ENCODE results near the gene KCNK1. TPM values are rescaled to one million over a fixed set of nuclear protein-coding genes. Genes with fewer than 3 reads are reported as not detected.

The KCNK1 gene
- total and polyA plus RNA-seq, 2 donors (not counting 1 experiment from before 2014, with no cell fraction given), result 0.48 to 2.6 TPM

DNA sequence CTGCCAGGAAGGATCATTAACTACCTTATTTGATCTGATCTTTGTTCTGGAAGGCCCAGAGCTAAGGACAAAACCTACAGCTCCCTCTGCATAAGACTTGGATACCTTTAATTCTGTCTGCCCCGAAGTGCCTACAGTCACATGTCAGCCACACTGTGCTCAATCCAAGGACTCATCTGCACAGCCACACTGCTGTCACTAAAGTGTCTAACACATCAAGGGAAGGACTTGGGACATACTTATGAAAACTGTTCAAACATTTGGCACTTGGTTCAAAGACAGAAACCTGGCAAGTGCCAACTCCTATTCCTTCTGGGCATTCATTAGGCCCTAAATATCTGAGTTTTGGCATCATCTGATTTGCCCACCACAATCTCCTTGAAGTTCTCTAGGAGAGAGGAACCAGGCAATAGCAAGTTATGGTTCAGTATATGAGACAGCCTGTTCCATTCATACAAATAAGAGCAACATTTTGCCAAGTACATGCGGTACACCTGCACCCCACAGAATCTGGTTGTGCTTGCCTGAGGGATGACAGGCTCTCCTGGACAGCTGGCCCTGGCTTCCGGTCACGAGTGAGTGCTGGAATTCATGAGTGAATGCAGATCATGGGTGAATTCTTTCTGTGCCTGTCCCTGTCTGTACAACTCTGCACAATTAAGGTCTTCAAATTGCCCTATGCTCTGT lies 105.9 kb downstream of the KCNK1 start:
- H3K9ac ChIP-seq (ENCODE audit: insufficient read depth, low read length), result no peak overlapping the region
- no peaks in the 10 kb centered on the region for H3K79me2 ChIP-seq (ENCODE audit: control insufficient read depth, insufficient read depth, low read length)
- no peak overlapping the region for H3K27ac ChIP-seq (ENCODE audit: insufficient read depth, low read length)
- no peaks in the 10 kb centered on the region for H3K9me3 ChIP-seq (ENCODE audit: control insufficient read depth, insufficient read depth, low read depth, low read length)
- H3K4me2 ChIP-seq (ENCODE audit: extremely low read depth, insufficient read depth, low read length), result no peak overlapping the region
- TF ChIP-seq, protein P1, sequence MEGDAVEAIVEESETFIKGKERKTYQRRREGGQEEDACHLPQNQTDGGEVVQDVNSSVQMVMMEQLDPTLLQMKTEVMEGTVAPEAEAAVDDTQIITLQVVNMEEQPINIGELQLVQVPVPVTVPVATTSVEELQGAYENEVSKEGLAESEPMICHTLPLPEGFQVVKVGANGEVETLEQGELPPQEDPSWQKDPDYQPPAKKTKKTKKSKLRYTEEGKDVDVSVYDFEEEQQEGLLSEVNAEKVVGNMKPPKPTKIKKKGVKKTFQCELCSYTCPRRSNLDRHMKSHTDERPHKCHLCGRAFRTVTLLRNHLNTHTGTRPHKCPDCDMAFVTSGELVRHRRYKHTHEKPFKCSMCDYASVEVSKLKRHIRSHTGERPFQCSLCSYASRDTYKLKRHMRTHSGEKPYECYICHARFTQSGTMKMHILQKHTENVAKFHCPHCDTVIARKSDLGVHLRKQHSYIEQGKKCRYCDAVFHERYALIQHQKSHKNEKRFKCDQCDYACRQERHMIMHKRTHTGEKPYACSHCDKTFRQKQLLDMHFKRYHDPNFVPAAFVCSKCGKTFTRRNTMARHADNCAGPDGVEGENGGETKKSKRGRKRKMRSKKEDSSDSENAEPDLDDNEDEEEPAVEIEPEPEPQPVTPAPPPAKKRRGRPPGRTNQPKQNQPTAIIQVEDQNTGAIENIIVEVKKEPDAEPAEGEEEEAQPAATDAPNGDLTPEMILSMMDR (conservative IDR thresholded peaks at IDR 0.05 in 1 of 2, IDR thresholded peaks at IDR 0.05 in 1 of 2; ENCODE audit: low read depth in 1 of 2, low read length in 2 of 2), result no peak
- TF ChIP-seq EZH2 (IDR thresholded peaks at IDR 0.05; ENCODE audit: low read length, missing control alignments), result no peak
- H4K20me1 ChIP-seq (ENCODE audit: control insufficient read depth, extremely low read depth, insufficient read depth, low read length), result no peaks in the 10 kb centered on the region
- H3K4me1 ChIP-seq (ENCODE audit: control insufficient read depth, extremely low read depth, insufficient read depth, low read length), result no peaks in the 10 kb centered on the region
- H3K27me3 ChIP-seq (ENCODE audit: control insufficient read depth, insufficient read depth, low read length), result no peaks in the 10 kb centered on the region
- no peak for DNase-seq (ENCODE audit: low read depth in 2 of 2)
- no peak overlapping the region for H2AFZ ChIP-seq (ENCODE audit: low read length)
- no peak overlapping the region for H3K4me3 ChIP-seq (replicated peaks in 1 of 4; ENCODE audit: control extremely low read depth in 1 of 4, insufficient read depth in 1 of 4, low read depth in 3 of 4, low read length in 4 of 4)
- no peaks in the 10 kb centered on the region for H3K36me3 ChIP-seq (ENCODE audit: control insufficient read depth, insufficient read depth, low read length)

DNA sequence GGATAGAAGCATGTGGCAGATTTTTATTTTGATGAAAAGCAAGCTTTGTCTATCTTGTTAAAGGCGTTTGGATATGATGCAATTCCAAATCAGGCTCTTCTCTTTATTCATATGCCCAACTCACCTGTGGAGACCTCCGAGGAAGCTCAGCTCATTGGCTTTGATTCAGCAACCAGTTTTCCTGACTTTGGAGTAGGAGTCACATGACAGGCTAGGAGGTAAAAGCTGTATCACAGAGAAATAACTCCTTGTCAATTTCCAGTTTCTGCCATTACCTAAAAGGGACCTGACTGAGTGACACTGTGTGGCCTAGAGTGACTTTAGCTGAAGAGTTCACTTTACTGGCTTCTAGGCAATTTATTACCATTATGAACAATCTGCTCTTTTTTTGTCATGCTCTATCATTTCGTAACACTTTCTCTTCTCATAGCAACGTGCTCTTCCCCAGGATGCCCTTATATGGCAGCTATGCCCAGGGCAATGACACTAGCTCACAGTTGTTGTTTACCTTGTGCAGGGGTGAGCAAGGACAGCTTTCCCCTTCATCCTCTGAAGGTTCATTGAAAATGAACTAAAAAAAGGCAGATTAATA lies 107.2 kb downstream of the KCNK1 start:
- H2AFZ ChIP-seq (ENCODE audit: low read length), result no peak overlapping the region
- no peak overlapping the region for H3K27ac ChIP-seq (ENCODE audit: insufficient read depth, low read length)
- H4K20me1 ChIP-seq (ENCODE audit: control insufficient read depth, extremely low read depth, insufficient read depth, low read length), result no peaks in the 10 kb centered on the region
- H3K9me3 ChIP-seq (ENCODE audit: control insufficient read depth, insufficient read depth, low read depth, low read length), result no peaks in the 10 kb centered on the region
- TF ChIP-seq EZH2 (IDR thresholded peaks at IDR 0.05; ENCODE audit: low read length, missing control alignments), result no peak
- TF ChIP-seq, protein P1 (conservative IDR thresholded peaks at IDR 0.05 in 1 of 2, IDR thresholded peaks at IDR 0.05 in 1 of 2; ENCODE audit: low read depth in 1 of 2, low read length in 2 of 2), result no peak
- no peak for DNase-seq (ENCODE audit: low read depth in 2 of 2)
- H3K27me3 ChIP-seq (ENCODE audit: control insufficient read depth, insufficient read depth, low read length), result no peaks in the 10 kb centered on the region
- no peak overlapping the region for H3K9ac ChIP-seq (ENCODE audit: insufficient read depth, low read length)
- no peak overlapping the region for H3K4me3 ChIP-seq (replicated peaks in 1 of 4; ENCODE audit: control extremely low read depth in 1 of 4, insufficient read depth in 1 of 4, low read depth in 3 of 4, low read length in 4 of 4)
- no peak overlapping the region for H3K4me2 ChIP-seq (ENCODE audit: extremely low read depth, insufficient read depth, low read length)
- no peaks in the 10 kb centered on the region for H3K79me2 ChIP-seq (ENCODE audit: control insufficient read depth, insufficient read depth, low read length)
- no peaks in the 10 kb centered on the region for H3K4me1 ChIP-seq (ENCODE audit: control insufficient read depth, extremely low read depth, insufficient read depth, low read length)
- H3K36me3 ChIP-seq (ENCODE audit: control insufficient read depth, insufficient read depth, low read length), result no peaks in the 10 kb centered on the region

Measured in fibroblast of lung (primary cell).